Dedifferentiated amniotic fluid mesenchymal stem cell (primary cell): ENCODE measurements around the gene IL12RB2.

Source experiments
- DNase-seq: peaks from one replicate; pipeline ENCODE4 v3.0.0-alpha.2; 2016; ENCODE audit errors: extremely low spot score

IL12RB2 gene

DNA sequence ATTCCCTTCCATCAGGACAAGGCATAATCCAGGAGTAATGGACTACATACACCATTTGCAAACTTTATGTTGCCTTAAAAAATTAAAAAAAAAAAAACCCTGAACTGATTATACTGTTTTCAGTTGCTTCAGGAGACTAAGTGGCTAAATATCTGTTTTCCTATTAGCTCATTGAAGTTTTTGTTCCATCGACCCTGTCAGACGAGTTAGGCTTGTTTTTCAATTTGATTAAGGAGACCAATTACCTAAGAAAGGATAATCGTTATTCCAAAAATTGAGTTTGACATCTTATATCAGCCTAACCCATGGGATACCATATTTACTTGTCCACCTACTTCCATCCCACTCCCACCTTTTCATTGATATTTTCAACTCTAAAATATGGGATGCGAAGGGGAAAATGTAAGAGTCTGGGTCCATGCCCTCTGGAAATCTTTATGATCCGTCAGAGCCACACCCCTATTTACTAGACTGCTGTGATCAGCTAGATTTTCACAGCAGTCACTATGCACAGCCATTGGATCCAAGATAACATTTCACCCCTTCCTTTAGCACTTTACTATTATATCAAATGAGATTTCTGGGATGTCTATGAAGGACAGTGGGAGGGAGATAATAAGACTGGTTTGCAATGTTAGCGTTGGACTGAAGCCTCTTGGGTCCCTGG is 41.0 kb downstream of the IL12RB2 start:
- no peak for DNase-seq

DNA sequence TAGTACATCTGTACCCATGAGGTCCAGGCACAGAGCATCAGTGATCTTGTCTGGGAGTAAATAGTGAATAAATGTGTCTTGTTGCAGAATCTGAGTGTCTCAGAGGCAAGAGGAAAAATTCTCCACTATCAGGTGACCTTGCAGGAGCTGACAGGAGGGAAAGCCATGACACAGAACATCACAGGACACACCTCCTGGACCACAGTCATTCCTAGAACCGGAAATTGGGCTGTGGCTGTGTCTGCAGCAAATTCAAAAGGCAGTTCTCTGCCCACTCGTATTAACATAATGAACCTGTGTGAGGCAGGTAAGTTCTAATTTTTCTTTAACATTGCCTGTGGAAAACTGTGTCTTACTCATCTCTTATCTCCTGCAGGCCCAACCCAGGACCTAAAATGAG is 43.1 kb downstream of the IL12RB2 start:
- no peak for DNase-seq

DNA sequence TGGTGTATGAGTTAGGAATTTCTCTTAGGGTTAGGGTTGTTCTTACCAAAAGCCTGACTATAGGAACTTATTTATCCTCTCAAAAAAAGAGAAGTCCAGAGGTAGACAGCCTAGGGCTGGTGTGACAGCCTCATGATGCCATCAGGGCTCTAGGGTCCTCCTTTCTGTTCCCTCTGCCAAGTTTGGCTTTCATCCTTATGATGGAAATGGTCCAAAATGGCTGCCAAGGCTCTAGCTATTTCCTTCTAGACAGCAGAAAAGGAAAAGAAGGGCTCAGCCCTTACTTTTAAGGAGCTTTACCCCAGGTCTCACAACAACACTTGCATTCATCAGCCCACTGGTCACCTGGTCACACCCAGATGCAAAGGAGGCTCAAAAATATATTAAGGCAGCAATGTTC is 44.5 kb downstream of the IL12RB2 start:
- no peak for DNase-seq

DNA sequence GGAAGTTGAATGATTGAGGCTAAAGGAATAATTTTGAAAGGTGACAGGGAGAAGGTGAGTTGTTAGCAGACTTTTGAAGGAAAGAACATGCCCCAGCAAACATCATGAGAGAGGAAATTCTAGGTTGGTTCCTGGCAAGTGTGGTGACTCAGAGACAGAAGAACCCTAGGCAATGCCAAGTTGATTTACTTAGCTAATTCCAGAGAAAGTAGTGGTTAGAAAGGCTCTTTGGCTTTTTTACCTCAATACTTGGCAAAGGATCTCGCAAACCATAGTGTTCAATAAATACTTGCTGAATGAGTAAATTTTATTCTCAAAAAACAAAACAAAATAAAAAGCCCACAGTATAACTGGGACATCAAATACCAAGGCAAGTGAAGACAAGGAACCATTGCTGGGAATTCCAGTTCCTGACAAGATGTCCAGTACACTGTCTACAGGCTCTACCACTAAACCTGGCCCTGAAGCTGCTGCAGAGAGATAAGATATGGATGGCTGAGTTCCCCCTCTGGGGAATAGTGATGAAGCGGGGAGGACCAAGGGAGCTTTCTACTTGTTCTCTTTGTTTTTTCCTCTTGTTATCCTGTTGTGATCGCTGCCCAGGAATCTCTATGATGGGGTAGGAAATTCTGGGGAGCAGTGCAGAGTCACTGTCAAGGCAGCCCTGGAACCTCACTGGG is 48.2 kb downstream of the IL12RB2 start:
- peak; percentile 35 for DNase-seq

DNA sequence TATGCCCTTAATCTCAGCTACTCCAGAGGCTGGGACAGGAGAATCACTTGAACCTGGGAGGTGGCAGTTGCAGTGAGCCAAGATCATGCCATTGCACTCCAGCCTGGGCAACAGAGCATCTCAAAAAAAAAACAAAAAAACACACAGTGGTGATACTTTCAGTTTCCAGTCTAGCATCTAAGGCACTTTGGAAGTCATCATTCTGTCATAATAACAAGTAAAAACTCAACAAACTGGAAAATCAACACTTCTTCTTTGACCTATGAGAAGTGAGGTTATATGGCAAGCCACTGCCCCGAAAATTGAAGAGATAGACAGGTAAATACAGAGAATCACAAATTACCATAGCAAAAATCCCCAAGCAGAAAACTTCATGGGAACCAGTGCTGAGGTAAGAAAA is 51.9 kb downstream of the IL12RB2 start:
- no peak for DNase-seq

DNA sequence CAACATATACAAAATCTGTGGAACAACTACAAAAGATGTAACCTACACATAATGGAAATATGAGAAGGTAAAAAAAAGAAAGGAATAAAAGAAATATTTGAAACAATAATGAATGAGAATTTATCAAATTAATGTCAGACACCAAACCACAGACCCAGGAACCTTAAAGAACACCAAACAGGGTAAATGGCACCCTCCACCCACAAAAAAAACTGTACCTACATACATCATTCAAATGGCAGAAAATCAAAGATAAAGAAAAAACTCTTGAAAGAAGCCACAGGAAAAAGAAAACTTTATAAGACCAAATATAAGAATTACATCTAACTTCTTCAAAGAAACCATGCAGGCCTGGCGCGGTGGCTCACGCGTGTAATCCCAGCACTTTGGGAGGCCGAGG is 54.0 kb downstream of the IL12RB2 start:
- DNase-seq: no peak

DNA sequence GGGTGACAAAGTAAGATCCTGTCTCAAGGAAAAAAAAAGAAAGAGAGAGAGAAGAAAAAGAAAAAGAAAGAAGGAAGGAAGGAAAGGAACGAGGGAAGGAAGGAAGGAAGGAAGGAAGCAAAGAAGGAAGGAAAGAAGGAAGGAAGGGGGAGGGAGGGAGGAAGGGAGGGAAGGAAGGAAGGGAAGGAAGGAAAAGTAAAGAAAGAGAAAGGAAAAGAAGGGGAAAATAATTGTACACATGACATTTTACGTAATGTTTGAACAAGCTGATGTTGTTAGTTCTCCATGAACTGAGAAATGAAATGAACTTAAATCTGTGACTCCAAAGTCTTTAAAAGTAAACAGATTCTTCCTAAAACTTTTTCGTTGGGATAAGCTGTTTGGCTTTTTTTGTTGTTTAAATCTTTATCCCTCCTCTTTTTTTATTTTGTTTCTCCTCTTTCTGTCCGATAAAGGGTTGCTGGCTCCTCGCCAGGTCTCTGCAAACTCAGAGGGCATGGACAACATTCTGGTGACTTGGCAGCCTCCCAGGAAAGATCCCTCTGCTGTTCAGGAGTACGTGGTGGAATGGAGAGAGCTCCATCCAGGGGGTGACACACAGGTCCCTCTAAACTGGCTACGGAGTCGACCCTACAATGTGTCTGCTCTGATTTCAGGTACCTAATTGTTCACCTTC is 59.8 kb downstream of the IL12RB2 start:
- DNase-seq: no peak

DNA sequence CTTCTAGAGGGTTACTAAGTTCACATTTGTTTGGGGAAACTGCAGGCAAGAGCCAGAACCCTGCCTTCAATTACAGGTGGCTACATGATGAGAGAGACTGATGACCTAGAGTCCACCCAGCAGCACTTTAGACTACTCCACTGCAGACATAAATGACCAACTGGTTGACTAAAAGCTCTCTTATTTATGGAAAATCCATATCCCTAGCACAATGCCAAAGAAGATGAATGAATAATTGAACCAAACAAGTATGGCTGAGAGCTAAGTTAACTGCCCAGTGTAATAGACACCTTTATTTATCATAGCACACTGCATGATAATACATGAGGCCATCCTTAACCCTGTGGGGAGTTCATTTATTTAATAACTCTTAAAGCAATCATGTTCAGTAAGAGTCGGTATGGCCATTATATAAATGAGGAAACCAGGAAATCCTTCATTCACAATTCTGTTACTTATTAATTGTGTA is 60.4 kb downstream of the IL12RB2 start:
- DNase-seq: no peak

DNA sequence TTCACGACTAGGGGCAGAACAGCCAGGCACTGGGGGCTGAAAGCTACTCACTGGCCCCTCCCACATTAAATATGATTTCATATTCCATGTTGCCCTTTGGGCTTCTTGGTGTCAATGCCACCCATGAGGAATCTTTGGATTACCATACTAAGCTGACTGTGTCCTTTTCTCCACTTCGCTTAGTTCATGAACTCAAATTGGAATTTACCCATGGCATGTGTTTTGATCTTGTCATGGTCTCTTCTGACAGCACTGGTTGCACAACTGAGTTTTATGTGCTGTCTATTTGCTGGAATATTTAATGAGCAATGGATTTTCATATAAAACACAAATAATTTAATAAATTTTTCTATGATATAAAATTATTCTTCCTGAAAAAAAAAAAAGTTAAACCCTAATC is 63.4 kb downstream of the IL12RB2 start:
- no peak for DNase-seq

DNA sequence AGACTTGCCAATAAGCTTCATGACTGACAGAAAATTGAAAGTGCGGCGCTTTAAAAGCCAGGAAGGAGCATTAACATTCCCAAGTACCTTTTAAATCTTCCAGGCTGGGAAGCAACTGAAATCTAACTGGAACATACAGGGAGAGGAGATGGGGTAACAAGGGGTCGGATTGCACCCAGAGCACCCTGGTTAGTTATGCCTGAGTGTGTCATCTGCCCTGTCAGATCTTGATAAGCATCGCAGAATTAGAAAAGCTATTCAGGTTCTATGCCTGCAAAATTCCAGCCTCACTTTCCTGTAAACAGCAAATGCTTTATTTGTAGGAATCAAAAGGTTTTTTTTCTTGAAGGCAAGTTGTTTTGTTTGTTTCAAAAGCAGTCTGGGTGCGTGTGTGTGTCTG is 64.0 kb downstream of the IL12RB2 start:
- no peak for DNase-seq

DNA sequence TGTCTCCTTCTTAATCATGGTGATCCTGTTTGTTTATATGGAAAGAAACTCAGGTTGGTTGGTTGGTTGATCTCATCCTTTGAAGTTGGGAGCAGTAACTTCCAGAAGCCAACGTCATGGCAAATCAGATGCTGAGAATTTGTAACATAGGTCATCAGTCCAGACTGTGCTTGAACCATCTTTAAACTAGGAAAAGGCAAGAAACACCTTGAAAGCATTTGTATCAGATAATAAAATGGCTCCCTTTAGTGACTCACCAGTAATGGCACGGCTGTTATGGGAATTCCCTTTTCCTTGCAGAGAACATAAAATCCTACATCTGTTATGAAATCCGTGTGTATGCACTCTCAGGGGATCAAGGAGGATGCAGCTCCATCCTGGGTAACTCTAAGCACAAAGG is 64.5 kb downstream of the IL12RB2 start:
- no peak for DNase-seq

DNA sequence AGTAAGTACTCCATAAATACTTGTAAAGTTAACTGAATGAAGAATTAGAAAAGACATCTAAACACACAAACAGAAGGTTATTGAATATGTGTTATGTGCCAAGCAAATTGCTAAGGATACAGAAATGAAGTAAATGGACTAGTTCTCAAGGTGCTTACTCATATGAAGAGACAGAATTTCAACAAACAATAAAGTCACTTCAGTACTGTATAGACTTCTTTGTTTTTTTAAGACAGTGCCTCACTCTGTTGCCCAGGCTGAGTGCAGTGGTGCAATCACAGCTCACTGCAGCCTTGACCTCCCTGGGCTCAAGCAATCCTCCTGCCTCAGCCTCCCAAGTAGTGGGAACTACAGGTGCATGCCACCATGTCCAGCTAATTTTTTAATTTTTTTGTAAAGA is 65.2 kb downstream of the IL12RB2 start:
- DNase-seq: no peak

DNA sequence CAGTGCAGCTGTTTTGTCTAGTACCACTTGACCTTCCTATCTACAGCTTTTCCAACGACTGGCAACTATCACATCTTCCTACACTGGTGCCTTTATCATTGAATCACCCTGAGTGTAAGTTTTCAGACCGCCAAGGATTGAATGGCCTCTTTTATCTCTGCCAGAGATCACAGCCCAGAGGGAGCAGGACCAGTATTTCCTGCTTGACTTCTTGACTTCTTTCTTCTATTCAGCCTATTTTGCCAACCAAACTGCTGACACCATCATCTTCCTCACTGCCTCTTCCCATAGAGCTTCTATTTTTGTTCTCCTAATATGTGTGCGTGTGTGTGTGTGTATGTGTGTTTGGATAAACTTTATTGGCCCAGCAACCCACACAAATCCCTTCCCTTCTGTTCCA is 68.7 kb downstream of the IL12RB2 start:
- no peak for DNase-seq

DNA sequence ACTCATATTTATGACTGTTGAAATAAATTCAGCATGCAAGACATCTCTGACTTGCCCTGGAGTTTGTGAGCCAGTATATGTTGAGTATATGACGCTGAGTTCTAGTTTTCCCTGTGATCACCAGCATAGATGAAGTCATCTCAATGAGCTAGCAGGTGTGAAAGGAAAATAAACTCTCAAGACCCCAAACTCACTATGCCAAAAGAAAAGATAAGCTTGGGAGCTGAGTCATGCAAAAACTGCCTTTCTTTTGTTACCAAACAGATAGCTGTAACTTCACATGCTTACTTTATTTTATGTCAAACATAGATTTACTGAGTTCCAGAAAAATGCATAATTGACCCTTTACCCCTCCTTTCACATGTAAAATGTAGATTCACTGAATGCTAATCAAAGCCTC is 69.6 kb downstream of the IL12RB2 start:
- no peak for DNase-seq

DNA sequence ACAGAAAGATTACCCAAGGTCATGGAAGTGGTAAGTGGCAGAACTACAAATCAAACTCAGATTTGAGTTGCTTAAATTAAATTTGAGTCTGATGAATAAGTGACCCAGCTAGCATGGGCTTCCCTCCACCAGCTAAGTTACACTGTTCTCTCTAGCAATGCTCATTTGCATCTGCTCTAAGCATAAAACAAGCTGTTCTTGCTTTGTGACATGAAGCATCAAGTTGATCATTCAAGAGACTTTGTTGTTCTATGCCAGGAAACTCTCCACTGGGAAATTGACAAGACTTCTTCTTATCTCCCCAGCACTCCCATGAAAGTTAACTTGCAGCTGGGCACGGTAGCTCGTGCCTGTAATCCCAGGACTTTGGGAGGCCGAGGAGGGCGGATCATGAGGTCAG is 73.5 kb downstream of the IL12RB2 start:
- DNase-seq: no peak

DNA sequence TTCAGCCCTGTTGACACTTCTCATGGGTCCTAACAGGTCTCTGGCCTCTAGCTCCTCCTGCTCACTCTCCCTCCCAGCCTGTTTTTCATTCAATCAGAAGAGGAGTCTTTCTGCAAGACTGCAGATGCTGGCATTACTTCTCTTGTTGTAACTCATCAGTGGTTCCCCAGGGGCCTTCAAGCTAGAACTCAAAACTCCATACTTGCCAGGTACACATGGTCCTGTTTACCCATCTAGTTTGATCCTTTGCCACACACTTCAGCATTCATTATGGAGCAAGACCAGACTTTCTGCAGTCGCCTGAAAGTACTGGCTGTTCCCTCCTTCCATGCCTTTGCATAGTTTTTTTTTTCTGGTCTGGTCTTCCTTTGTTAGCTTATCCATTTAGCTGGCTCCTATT is 74.6 kb downstream of the IL12RB2 start:
- DNase-seq: no peak

DNA sequence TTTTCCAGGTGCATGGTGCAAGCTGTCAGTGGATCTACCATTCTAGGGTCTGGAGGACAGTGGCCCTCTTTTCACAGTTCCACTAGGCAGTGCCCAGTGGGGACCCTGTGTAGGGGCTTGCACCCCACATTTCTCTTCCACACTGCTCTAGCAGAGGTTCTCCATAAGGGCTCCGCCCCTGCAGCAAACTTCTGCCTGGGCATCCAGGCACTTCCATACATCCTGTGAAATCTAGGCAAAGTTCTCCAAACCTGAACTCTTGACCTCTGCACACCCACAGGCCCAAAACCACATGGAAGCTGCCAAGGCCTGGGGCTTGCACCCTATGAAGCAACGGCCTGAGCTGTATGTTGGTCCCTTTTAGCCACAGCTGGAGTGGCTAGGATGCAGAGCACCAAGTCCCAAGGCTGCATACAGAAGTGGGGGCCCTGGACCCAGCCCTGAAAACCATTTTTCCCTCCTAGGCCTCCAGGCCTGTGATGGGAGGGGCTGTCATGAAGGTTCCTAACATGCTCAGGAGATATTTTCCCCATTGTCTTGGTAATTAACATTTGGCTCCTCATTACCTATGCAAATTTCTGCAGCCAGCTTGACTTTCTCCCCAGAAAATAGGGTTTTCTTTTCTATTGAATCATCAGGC is 76.4 kb downstream of the IL12RB2 start:
- DNase-seq: no peak

DNA sequence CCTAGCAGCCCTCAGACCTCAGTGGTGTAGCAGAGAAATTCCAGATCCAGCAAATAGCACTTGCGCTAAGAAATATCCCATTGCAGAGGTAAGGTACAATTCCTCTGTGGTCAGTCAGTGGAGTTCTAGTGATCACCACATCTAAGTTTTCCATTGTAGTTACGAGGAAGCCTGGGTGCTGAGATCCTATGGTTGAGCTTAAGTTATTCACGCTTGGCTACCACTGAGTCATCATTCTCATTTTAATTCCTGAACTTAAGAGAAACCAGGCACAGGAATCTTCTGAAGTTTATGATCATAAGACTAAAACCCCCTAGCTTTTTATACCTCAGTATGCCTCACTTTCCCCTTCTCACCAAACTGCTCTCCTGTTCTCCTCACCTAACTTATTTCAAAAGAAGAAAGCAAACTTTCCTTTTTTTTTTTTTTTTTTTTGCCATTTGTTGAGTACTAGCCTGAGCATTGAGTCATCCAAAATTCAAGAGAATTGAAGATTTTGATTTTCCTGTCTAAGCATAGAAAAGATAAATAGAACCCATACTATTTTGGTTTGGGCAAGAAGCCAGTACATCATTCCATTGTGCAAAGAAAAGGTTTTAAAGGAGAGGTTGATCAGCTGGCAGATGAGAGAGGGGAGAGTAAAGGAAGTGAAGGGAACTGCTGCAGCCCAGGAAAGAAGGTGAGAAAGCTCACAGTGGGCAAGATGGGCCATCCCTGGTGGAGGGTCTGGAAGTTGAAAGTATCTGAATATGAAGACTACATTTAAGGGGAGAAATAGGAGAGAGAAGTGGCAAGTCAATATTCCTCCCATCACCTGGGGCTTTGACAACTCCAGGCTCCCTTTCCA is 82.6 kb downstream of the IL12RB2 start:
- peak; percentile 67 for DNase-seq

DNA sequence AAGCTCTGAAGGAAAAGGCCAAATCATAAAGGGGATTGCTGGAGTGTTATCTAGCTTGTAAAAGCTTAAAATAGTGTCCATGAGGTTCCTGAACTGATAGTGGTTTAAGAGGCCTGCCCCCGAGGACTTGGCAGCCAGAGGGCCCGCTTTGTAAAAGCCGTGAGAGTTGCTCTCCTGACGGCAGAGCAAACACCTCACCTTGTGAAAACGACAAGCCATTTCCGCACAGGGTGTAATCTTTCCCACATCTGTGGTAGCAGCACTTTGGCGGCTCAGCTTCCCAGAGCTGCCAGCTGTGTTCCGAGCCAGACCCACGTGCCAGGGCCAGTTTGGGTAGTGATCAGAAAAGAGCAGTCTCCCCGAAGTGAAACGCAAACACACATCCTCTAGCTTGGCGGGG is 85.6 kb downstream of the IL12RB2 start:
- no peak for DNase-seq

DNA sequence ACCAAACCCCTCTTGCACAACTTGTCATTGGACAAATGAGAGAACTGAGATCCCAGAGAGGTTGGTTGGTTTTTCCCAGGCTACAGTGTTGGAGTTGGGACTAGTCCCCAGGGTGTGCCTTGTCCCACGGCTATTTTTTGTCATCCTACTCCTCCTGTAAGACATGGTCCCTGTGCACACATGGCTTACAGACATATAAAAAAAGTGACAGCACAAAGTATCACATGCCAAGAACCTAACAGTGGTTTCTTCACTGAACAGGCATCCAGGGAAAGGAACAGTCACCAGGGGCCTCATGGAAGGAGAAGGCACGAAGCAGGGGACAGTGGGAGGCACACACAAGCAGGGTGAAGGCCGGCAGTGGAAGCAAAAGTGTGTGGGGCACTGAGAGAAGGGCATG is 86.1 kb downstream of the IL12RB2 start:
- DNase-seq: no peak

DNA sequence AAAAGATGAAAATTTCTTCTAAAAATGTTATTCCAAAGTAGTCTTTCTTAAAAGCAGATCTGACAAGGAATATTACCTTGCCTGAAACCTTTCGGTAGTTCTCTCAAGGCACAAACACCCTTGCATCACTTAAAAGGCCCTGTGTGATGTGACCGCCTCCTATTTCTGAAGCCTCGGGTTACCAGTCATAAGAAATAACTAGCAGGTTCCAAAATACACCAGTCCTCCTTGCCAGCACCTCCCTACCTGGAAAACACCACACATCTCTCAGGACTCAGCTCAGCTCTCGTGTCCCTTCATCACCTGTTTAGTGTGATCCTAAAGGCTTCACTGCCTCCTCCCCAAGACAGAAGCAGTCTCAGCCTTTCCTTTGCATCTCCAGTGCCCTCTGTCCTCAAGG is 86.9 kb downstream of the IL12RB2 start:
- no peak for DNase-seq
